NCI-H128 (cell line): ENCODE measurements around the gene SBK2.

Source experiments
- DNase-seq: peaks from one replicate; lab custom pipeline; 2025; ENCODE audit not compliant: unreplicated experiment; lab: John Stamatoyannopoulos, UW

The SBK2 gene

GRCh38 chr19:55487924-55488687 lies 48.8 kb downstream of the SBK2 start, which contains the start of gene SSC5D:
Gene SSC5D (plus strand): TSS chr19:55488436. CDS start chr19:55488590, 154 bp downstream.
- DNase-seq: no peak

DNA sequence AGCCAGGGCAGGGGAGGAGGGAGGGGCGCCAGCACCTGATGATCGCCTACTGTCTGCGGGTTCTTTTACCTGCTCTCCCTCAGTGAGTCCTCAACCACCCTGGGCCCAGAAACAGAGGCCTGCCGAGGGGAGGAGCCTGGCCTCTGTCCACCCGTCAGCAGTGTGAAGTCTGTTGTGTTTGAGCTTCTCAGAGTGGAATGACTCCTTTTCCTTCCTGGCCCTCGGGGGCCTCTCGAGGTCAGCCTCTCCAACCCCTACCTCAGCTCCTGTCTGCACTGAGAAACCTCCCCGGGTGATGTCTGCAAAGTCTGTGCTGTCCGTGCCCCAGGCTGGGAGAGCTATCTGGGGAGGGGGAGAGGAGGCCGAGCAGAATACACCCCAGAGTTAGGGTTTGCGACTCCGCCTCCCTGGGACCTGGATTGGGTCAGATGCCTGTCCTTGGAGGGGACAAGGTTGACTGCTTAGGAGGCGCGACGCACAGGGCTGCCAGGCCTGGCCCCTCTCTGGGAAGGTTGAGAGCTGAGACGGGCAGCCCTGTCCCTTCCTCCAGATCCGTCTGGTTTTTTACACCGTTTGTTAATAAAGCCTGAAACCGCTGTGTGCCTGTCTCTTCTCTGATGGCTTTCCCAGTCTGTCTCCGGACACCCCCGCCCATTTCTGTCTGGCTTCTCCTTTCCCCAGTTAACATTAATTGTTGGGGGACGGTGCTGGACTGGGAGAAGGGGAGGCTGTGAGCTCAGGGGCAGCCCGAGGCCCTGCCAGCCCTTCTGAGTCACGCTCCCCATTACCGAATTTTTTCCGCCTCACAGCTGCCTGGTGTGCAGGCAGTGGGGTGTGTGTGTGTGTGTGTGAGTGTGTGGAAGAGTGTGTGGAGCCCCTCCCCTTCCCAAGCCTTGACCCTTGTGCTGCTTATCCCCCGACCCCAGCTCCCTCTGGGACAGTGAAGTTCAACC lies 49.7 kb downstream of the SBK2 start:
- no peak for DNase-seq

DNA sequence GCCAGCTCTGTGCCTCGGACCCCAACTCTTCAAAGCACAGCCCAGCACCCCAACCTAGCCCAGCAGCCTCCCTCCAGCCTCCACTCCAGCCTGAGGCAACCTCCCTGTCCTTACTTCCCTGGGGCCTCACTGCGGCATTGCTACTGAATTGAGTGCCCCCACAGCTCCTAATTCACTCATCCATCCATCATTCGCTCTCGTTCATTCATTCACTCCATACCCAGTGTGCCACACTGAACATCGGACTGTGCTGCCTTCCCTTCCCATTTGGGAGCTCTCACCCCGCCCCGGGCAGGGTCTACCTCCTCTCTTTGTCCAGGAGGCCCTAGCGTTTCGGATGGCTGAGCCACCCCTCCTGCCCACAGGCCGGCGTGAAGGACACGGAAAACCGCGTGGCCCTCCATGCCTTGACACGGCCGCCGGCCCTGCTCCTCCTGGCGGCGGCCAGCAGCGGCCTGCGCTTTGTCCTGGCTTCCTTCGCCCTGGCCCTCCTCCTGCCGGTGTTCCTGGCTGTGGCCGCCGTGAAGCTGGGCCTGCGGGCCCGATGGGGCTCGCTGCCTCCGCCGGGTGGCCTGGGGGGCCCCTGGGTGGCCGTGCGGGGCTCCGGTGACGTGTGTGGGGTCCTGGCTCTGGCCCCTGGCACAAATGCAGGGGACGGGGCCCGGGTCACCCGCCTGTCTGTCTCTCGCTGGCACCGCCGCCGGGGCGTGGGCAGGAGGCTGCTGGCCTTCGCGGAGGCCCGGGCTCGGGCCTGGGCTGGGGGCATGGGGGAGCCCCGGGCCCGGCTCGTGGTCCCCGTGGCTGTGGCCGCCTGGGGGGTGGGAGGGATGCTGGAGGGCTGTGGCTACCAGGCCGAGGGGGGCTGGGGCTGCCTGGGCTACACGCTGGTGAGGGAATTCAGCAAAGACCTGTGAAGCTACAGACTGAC lies 50.6 kb downstream of the SBK2 start:
- DNase-seq: no peak

- no peak for DNase-seq
Observed at GRCh38 chr19:55485439-55486011, 51.4 kb downstream of the SBK2 start.

- DNase-seq: peak; percentile 49
Observed at GRCh38 chr19:55484593-55485438, 52.1 kb downstream of the SBK2 start, which contains the start of gene NAT14. Gene NAT14 (plus strand): TSS chr19:55485188. CDS start chr19:55485709, 521 bp downstream.

- no peak for DNase-seq
Observed at GRCh38 chr19:55483706-55484592, 53.0 kb downstream of the SBK2 start.

GRCh38 chr19:55482967-55483705 lies 53.8 kb downstream of the SBK2 start:
- no peak for DNase-seq

DNA sequence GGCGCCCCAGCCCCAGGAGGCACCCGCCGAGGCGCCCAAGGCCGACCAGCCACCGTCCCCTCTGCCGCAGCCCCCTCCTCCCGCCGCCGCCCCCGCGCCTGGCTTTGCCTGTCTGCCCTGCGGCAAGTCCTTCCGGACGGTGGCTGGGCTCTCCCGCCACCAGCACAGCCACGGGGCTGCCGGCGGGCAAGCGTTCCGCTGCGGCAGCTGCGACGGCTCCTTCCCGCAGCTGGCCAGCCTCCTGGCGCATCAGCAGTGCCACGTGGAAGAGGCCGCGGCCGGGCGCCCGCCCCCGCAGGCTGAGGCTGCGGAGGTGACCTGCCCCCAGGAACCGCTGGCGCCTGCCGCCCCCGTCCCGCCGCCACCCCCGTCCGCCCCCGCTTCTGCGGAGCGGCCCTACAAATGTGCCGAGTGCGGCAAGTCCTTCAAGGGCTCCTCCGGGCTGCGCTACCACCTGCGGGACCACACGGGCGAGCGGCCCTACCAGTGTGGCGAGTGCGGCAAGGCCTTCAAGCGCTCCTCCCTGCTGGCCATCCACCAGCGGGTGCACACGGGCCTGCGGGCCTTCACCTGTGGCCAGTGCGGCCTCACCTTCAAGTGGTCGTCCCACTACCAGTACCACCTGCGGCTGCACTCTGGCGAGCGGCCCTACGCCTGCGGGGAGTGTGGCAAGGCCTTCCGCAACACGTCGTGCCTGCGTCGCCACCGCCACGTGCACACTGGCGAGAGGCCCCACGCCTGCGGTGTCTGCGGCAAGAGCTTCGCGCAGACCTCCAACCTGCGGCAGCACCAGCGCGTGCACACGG lies 54.6 kb downstream of the SBK2 start:
- DNase-seq: no peak

DNA sequence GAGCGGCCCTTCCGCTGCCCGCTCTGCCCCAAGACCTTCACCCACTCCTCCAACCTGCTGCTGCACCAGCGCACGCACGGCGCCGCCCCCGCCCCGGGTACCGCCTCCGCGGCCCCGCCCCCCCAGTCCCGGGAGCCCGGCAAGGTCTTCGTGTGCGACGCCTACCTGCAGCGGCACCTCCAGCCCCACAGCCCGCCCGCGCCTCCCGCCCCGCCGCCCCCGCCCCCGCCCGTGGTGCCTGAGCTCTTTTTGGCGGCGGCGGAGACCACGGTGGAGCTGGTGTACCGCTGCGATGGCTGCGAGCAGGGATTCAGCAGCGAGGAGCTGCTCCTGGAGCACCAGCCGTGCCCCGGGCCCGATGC lies 55.2 kb downstream of the SBK2 start:
- no peak for DNase-seq

GRCh38 chr19:55481148-55481793 lies 55.7 kb downstream of the SBK2 start:
- DNase-seq: no peak

GRCh38 chr19:55479451-55480230 lies 57.3 kb downstream of the SBK2 start:
- DNase-seq: no peak

GRCh38 chr19:55479045-55479444 lies 57.9 kb downstream of the SBK2 start:
- no peak for DNase-seq
